ENCODE results near the gene KHDRBS1.

GRCh38 chr1:32082022-32082421 is 68.4 kb downstream of the KHDRBS1 start:
- TF ChIP-seq, protein P1, sequence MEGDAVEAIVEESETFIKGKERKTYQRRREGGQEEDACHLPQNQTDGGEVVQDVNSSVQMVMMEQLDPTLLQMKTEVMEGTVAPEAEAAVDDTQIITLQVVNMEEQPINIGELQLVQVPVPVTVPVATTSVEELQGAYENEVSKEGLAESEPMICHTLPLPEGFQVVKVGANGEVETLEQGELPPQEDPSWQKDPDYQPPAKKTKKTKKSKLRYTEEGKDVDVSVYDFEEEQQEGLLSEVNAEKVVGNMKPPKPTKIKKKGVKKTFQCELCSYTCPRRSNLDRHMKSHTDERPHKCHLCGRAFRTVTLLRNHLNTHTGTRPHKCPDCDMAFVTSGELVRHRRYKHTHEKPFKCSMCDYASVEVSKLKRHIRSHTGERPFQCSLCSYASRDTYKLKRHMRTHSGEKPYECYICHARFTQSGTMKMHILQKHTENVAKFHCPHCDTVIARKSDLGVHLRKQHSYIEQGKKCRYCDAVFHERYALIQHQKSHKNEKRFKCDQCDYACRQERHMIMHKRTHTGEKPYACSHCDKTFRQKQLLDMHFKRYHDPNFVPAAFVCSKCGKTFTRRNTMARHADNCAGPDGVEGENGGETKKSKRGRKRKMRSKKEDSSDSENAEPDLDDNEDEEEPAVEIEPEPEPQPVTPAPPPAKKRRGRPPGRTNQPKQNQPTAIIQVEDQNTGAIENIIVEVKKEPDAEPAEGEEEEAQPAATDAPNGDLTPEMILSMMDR (conservative IDR thresholded peaks at IDR 0.05), result no peak
- TF ChIP-seq EZH2 (IDR thresholded peaks at IDR 0.05; ENCODE audit: low read depth), result no peak

All from PC-9 (cell line).